Right cardiac atrium (tissue), 5 donors: Measurements from ENCODE around the gene ASPA. TPM values are rescaled to one million over a fixed set of nuclear protein-coding genes. Genes with fewer than 3 reads are reported as not detected.

Experiments
- ATAC-seq, 2 donors: fragments of 200-7000 bp; cut with Tn5 transposase; one replicate each; pipeline versions ENCODE4 v1.8.0 to v1.9.1; 2020; ENCODE audit warnings: moderate library complexity in 2 of 2, mild to moderate bottlenecking in 1 of 2
- DNase-seq, 3 donors: peaks; one replicate each; pipeline ENCODE4 v3.0.0-alpha.2; 2020
- H3K27ac ChIP-seq: one replicate; pipeline ENCODE4 v1.5.1; 2013; ENCODE audit warnings: mild to moderate bottlenecking, low read length, control low read depth, moderate library complexity
- H3K27me3 ChIP-seq: one replicate; pipeline ENCODE4 v1.6.1; 2013; ENCODE audit not compliant: control insufficient read depth, insufficient read depth
- H3K4me1 ChIP-seq: one replicate; pipeline ENCODE4 v1.6.1; 2013; ENCODE audit warnings: low read length; ENCODE audit not compliant: control insufficient read depth, insufficient read depth
- H3K4me3 ChIP-seq: one replicate; pipeline ENCODE4 v1.5.1; 2013; ENCODE audit warnings: low read length, control low read depth
- H3K9me3 ChIP-seq: one replicate; pipeline ENCODE4 v1.6.1; 2013; ENCODE audit warnings: low read length; ENCODE audit not compliant: control insufficient read depth
- WGBS: extraction: QIAGEN DNeasy Blood & Tissue Kit; methylation state at CpG from one replicate; pipeline ENCODE4 v1.1.7; 2013; 5-methylcytosine and 5-hydroxymethylcytosine counted together
- intact Hi-C, 4 donors: fragments of 100-400 bp; cut with DNase I; formaldehyde crosslinking; loops; one replicate each; pipeline versions ENCODE4 v1.11.0 to v1.14.0; 2022 to 2023
- polyA plus RNA-seq: library from polyadenylated mRNA; stranded (reverse); fragments of 200-250 nt; gene quantifications from one replicate; pipeline ENCODE4 v1.2.3, GENCODE V29; 2013
- total RNA-seq, 4 donors: library from RNA; stranded (reverse); fragmentation: NEBNext Ultra II Directional; extraction: Animal tissue kit (Norgen Biotek cat#: 25700); gene quantifications; one replicate each; pipeline ENCODE4 v1.2.1, GENCODE V29; 2021
- donor health status: healthy with polysubstance abuse.
- donor health status: DM: no; HTN: yes; CAD: no.
- donor health status: DM: no; HTN: no; CAD: no.
- donor health status: DM: no; HTN: yes; CAD: no; lungs with severe emphysema.
- donor health status: DM: yes; HTN: yes; CAD: no.

The ASPA gene
- total and polyA plus RNA-seq, 5 donors: 1.6 to 5.5 (median 2.0) TPM

DNA sequence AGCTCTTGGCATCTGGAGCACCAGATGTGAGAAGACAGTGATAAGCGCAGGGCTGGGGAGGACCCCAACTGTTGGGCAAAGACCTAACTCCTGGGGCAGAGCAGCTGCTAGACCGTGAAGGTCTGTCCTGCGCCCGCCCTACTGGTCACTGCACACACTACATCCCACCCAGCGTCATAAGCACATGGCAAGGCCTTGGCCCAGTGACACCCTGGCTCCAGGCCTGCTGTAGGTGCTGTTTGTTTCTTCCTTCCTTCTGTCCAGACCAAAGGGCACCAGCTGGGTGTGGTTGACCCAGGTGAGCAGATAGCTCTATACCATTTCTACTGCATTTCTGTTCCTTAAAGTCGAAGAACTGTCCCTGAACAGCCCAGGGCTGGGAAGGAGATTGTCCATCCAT, 75.4 kb downstream of the ASPA start:
- no peak overlapping the region for H3K27ac ChIP-seq
- 88% methylated on average over 6 of the region's 6 CpGs for WGBS
- no peaks in the 10 kb centered on the region for H3K9me3 ChIP-seq
- DNase-seq (no peak), ATAC-seq (no peak)
- H3K27me3 ChIP-seq: no peaks in the 10 kb centered on the region
- no peaks in the 10 kb centered on the region for H3K4me1 ChIP-seq
- intact Hi-C loops: no loop called here
- no peak overlapping the region for H3K4me3 ChIP-seq

DNA sequence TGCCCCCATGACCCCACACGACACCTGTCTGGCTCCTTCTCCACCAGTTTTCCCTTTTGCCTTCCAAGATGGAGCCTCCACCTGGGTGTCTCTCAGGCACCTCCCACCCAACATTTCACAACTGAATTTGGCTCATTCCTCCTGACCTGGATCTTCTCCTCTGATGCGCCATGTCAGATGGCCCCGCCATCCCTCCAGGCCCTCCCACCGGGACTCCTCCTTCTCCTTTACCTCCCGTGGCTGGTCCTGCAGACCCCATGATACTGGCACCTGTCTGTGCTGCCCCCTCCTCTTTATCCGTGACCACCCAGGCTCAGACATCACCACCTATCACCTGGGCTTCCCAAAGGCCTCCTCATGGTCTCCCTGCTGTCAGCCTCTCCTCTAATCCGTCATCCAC, 77.1 kb downstream of the ASPA start:
- Histone ChIP-seq H3K9me3 (no peaks in the 10 kb centered on the region), H3K27ac (no peak overlapping the region), H3K4me3 (no peak overlapping the region), H3K4me1 (no peaks in the 10 kb centered on the region), H3K27me3 (no peaks in the 10 kb centered on the region)
- no peak for ATAC-seq
- DNase-seq: no peak
- 85% methylated on average over 7 of the region's 7 CpGs for WGBS
- intact Hi-C loops: no loop called here

Other genes with a start within 250 kb of the ASPA start
- gene OR3A1, start 177.6 kb upstream of the ASPA start, total RNA-seq: not detected
- gene OR3A1, start 177.6 kb upstream of the ASPA start, polyA plus RNA-seq: not detected
- gene OR3A2, start 89.7 kb upstream of the ASPA start, total RNA-seq: under 1 TPM in 3 of 4 donors, not detected in 1; 0.56 to 0.83 (median 0.76) TPM
- gene OR3A2, start 89.7 kb upstream of the ASPA start, polyA plus RNA-seq: 0.05 TPM
- not detected for gene OR1E1, start 77.6 kb upstream of the ASPA start, total RNA-seq
- not detected for gene OR1E1, start 77.6 kb upstream of the ASPA start, polyA plus RNA-seq
- gene OR3A3, start 64.6 kb upstream of the ASPA start, total RNA-seq: not detected
- gene OR3A3, start 64.6 kb upstream of the ASPA start, polyA plus RNA-seq: not detected
- gene OR1E2, start 42.2 kb upstream of the ASPA start, total RNA-seq: not detected
- gene OR1E2, start 42.2 kb upstream of the ASPA start, polyA plus RNA-seq: not detected
- gene SPATA22, start 4.2 kb upstream of the ASPA start, total RNA-seq: 1 to 10 TPM in 1 of 4 donors, under 1 TPM in 1, not detected in 2; 0.45 to 1.6 TPM
- 1.5 TPM for gene SPATA22, start 4.2 kb upstream of the ASPA start, polyA plus RNA-seq
- gene TRPV3, start 81.8 kb downstream of the ASPA start, total RNA-seq: 1 to 10 TPM; 2.6 to 3.3 (median 2.8) TPM
- gene TRPV3, start 81.8 kb downstream of the ASPA start, polyA plus RNA-seq: 1.6 TPM
- 1 to 10 TPM; 3.5 to 4.6 (median 3.7) TPM for gene TRPV1, start 133.4 kb downstream of the ASPA start, total RNA-seq
- gene TRPV1, start 133.4 kb downstream of the ASPA start, polyA plus RNA-seq: 3.6 TPM
- gene SHPK, start 160.3 kb downstream of the ASPA start, total RNA-seq: 1 to 10 TPM; 4.6 to 5.8 (median 4.9) TPM
- 2.9 TPM for gene SHPK, start 160.3 kb downstream of the ASPA start, polyA plus RNA-seq
- gene CTNS, start 160.8 kb downstream of the ASPA start, total RNA-seq: 10 to 100 TPM in 1 of 4 donors, 1 to 10 TPM in 3; 7.7 to 10.5 (median 8.4) TPM
- gene CTNS, start 160.8 kb downstream of the ASPA start, polyA plus RNA-seq: 7.4 TPM
- gene TAX1BP3, start 192.6 kb downstream of the ASPA start, total RNA-seq: 100 to 1,000 TPM; 156 to 184 (median 181) TPM
- 248 TPM for gene TAX1BP3, start 192.6 kb downstream of the ASPA start, polyA plus RNA-seq
- gene EMC6, start 192.8 kb downstream of the ASPA start, total RNA-seq: 10 to 100 TPM; 55.2 to 59.7 (median 56.4) TPM
- 137 TPM for gene EMC6, start 192.8 kb downstream of the ASPA start, polyA plus RNA-seq
- 10 to 100 TPM in 1 of 4 donors, 1 to 10 TPM in 3; 5.8 to 12.5 (median 8.2) TPM for gene P2RX5, start 220.2 kb downstream of the ASPA start, total RNA-seq
- 9.1 TPM for gene P2RX5, start 220.2 kb downstream of the ASPA start, polyA plus RNA-seq
- under 1 TPM; 0.11 to 0.29 (median 0.19) TPM for gene HASPIN, start 247.9 kb downstream of the ASPA start, total RNA-seq
- gene HASPIN, start 247.9 kb downstream of the ASPA start, polyA plus RNA-seq: 0.11 TPM